H7 (cell line): ENCODE results near the gene SERTAD1. TPM values are rescaled to one million over a fixed set of nuclear protein-coding genes. Genes with fewer than 3 reads are reported as not detected.

Source experiments
- DNase-seq: peaks from one replicate; pipeline ENCODE4 v3.0.0; 2012
- H3K27me3 ChIP-seq: 2 replicates; pipeline ENCODE4 v1.6.0; 2011; ENCODE audit warnings: mild to moderate bottlenecking, low read length; ENCODE audit not compliant: control insufficient read depth, insufficient read depth
- H3K36me3 ChIP-seq: replicated peaks from 2 replicates; pipeline ENCODE4 v1.5.1; 2011; ENCODE audit warnings: low read length; ENCODE audit not compliant: control insufficient read depth, insufficient read depth
- H3K4me3 ChIP-seq: 2 replicates; pipeline ENCODE4 v1.5.1; 2011; ENCODE audit warnings: low read depth, mild to moderate bottlenecking, control low read depth, low read length, moderate library complexity; ENCODE audit not compliant: insufficient read depth
- total RNA-seq: library from RNA; depleted of rRNA; stranded (reverse); fragments of >200 nt; shearing (Covaris generic); gene quantifications from 2 replicates; pipeline ENCODE4 v1.2.3, GENCODE V29; 2014

SERTAD1 gene
- total RNA-seq, 1 experiment from 2014 or later: 4.4 TPM

- Histone ChIP-seq H3K27me3 (no peaks in the 10 kb centered on the region), H3K36me3 (no peaks in the 10 kb centered on the region), H3K4me3 (peak overlapping the region; percentile 65)
- DNase-seq: peak; percentile 97
Measured at GRCh38 chr19:40420766-40421765, 4.7 kb downstream of the SERTAD1 start.

- Histone ChIP-seq H3K4me3 (peak overlapping the region; percentile 65), H3K27me3 (no peaks in the 10 kb centered on the region), H3K36me3 (no peaks in the 10 kb centered on the region)
- no peak for DNase-seq
Measured at GRCh38 chr19:40420451-40420765, 5.4 kb downstream of the SERTAD1 start.

- no peaks in the 10 kb centered on the region for H3K36me3 ChIP-seq
- no peak for DNase-seq
- H3K4me3 ChIP-seq: no peak overlapping the region
- H3K27me3 ChIP-seq: no peaks in the 10 kb centered on the region
Measured at GRCh38 chr19:40419780-40420179, 6.0 kb downstream of the SERTAD1 start.

- Histone ChIP-seq H3K4me3 (no peak overlapping the region), H3K36me3 (no peaks in the 10 kb centered on the region), H3K27me3 (no peaks in the 10 kb centered on the region)
- DNase-seq: peak; percentile 26
Measured at GRCh38 chr19:40419066-40419612, 6.7 kb downstream of the SERTAD1 start.

- H3K27me3 ChIP-seq: no peaks in the 10 kb centered on the region
- DNase-seq: no peak
- H3K36me3 ChIP-seq: no peaks in the 10 kb centered on the region
- no peak overlapping the region for H3K4me3 ChIP-seq
Measured at GRCh38 chr19:40418040-40418439, 7.8 kb downstream of the SERTAD1 start.

- no peak for DNase-seq
- no peaks in the 10 kb centered on the region for H3K36me3 ChIP-seq
- no peak overlapping the region for H3K4me3 ChIP-seq
- no peaks in the 10 kb centered on the region for H3K27me3 ChIP-seq
Measured at GRCh38 chr19:40417643-40417981, 8.2 kb downstream of the SERTAD1 start.

GRCh38 chr19:40416918-40417642 lies 8.7 kb downstream of the SERTAD1 start:
- no peaks in the 10 kb centered on the region for H3K27me3 ChIP-seq
- no peaks in the 10 kb centered on the region for H3K36me3 ChIP-seq
- DNase-seq: peak; percentile 41
- no peak overlapping the region for H3K4me3 ChIP-seq

GRCh38 chr19:40415768-40416167 lies 10.0 kb downstream of the SERTAD1 start:
- DNase-seq: no peak
- no peaks in the 10 kb centered on the region for H3K36me3 ChIP-seq
- no peak overlapping the region for H3K4me3 ChIP-seq
- H3K27me3 ChIP-seq: no peaks in the 10 kb centered on the region

GRCh38 chr19:40414542-40415535 lies 11.0 kb downstream of the SERTAD1 start:
- H3K27me3 ChIP-seq: no peaks in the 10 kb centered on the region
- H3K36me3 ChIP-seq: no peaks in the 10 kb centered on the region
- peak; percentile 52 for DNase-seq
- H3K4me3 ChIP-seq: no peak overlapping the region

- no peaks in the 10 kb centered on the region for H3K36me3 ChIP-seq
- peak; percentile 98 for DNase-seq
- peak within 1 kb of the TSS; percentile 16 for H3K4me3 ChIP-seq
- no peaks in the 10 kb centered on the region for H3K27me3 ChIP-seq
Measured at GRCh38 chr19:40413291-40413845, 12.4 kb downstream of the SERTAD1 start, which contains the start of gene PRX. Gene PRX (minus strand): TSS chr19:40413378. CDS start chr19:40407932, 5,446 bp downstream.

- Histone ChIP-seq H3K4me3 (no peak overlapping the region; the same call in 1 of the 2 replicates), H3K36me3 (no peaks in the 10 kb centered on the region), H3K27me3 (no peaks in the 10 kb centered on the region)
- DNase-seq: peak; percentile 6
Measured at GRCh38 chr19:40412866-40413265, 12.9 kb downstream of the SERTAD1 start.

- Histone ChIP-seq H3K4me3 (no peak overlapping the region), H3K27me3 (no peaks in the 10 kb centered on the region), H3K36me3 (no peaks in the 10 kb centered on the region)
- DNase-seq: peak; percentile 45
Measured at GRCh38 chr19:40411958-40412499, 13.8 kb downstream of the SERTAD1 start.

- H3K27me3 ChIP-seq: no peaks in the 10 kb centered on the region
- H3K4me3 ChIP-seq: no peak overlapping the region
- peak; percentile 50 for DNase-seq
- no peaks in the 10 kb centered on the region for H3K36me3 ChIP-seq
Measured at GRCh38 chr19:40411125-40411842, 14.5 kb downstream of the SERTAD1 start.
